Naive thymus-derived CD8-positive, alpha-beta T cell (primary cell): ENCODE data around the gene CDC5L. TPM values are rescaled to one million over a fixed set of nuclear protein-coding genes. Genes with fewer than 3 reads are reported as not detected.

Experiments used
- ATAC-seq, 2 donors: fragments of 150-1000 bp; cut with Tn5 transposase in 1 of 2; sonication (Bioruptor Pico), chemical (Tn5 transposase) in 1 of 2; 1 replicate in 1 of 2; 2 replicates in 1 of 2; pipeline ENCODE4 v1.10.0; 2021; ENCODE audit warnings: mild to moderate bottlenecking in 2 of 2, moderate library complexity in 2 of 2
- POLR2A ChIA-PET: fragments of 350-600 bp; sonication (Branson Sonifier 250); formaldehyde crosslinking; loops from one replicate; lab custom pipeline; 2021; ENCODE audit warnings: antibody characterized with exemption; lab: Charles Lee
- DNase-seq, 10 donors: peaks; one replicate each; pipeline versions ENCODE4 v3.0.0 to v3.0.0-alpha.2; 2020 to 2022
- H3K27ac Mint-ChIP-seq, 10 donors: one replicate each; pipeline ENCODE4 v1.8.0; 2020 to 2022; ENCODE audit warnings: mild to moderate bottlenecking in 10 of 10, mixed read lengths in 10 of 10, moderate library complexity in 4 of 10, inconsistent platforms in 1 of 10
- H3K27me3 Mint-ChIP-seq, 5 donors: one replicate each; pipeline ENCODE4 v1.8.0; 2021 to 2022; ENCODE audit warnings: mixed read lengths in 5 of 5
- H3K36me3 Mint-ChIP-seq, 3 donors: one replicate each; pipeline ENCODE4 v1.8.0; 2020 to 2022; ENCODE audit warnings: mixed read lengths in 3 of 3, mild to moderate bottlenecking in 2 of 3, inconsistent platforms in 1 of 3
- H3K4me1 Mint-ChIP-seq, 4 donors: one replicate each; pipeline ENCODE4 v1.8.0; 2021 to 2022; ENCODE audit warnings: mixed read lengths in 4 of 4
- H3K4me3 Mint-ChIP-seq, 10 donors: one replicate each; pipeline ENCODE4 v1.8.0; 2020 to 2022; ENCODE audit warnings: mild to moderate bottlenecking in 10 of 10, mixed read lengths in 10 of 10, moderate library complexity in 6 of 10, inconsistent platforms in 1 of 10
- H3K9me3 Mint-ChIP-seq, 9 donors: one replicate each; pipeline ENCODE4 v1.8.0; 2020 to 2022; ENCODE audit warnings: mixed read lengths in 9 of 9, mild to moderate bottlenecking in 3 of 9, inconsistent platforms in 1 of 9, moderate library complexity in 1 of 9
- polyA plus RNA-seq, 3 donors: library from polyadenylated mRNA; unstranded; fragments of 300-500 nt; fragmentation: Illumina TruSeq; gene quantifications; one replicate each; pipeline ENCODE4 v1.2.3, GENCODE V29; 2021
- total RNA-seq, 8 experiments: library from RNA in 2 of 8; stranded (reverse) in 2 of 8; gene quantifications; one replicate each; pipeline ENCODE4 v1.2.3 and lab custom pipeline; 2021 to 2026

CDC5L gene
- total and polyA plus RNA-seq, 5 experiments from 2014 or later: 9.6 to 21.8 (median 14.9) TPM

GRCh38 chr6:44381739-44382138 is 5.8 kb upstream of the CDC5L start:
- peak overlapping the region in 1 of 10 donors; percentile 47 for H3K27ac Mint-ChIP-seq
- POLR2A ChIA-PET: no interaction called here

GRCh38 chr6:44386364-44386928 is 1.1 kb upstream of the CDC5L start:
- ATAC-seq (no peak), DNase-seq (peak in 1 of 10 donors; percentile 1)
- POLR2A ChIA-PET: interaction anchor here (1.2 to 2.2 kb wide), 2 partner anchors 13 to 140 kb away, joined by 3 to 6 read pairs; partner anchors contain the start of gene HSP90AB1
- Mint-ChIP-seq H3K27me3 (peaks cover 0 to 3% (median 0%) of the 10 kb centered on the region in 5 donors), H3K4me1 (peaks cover 27 to 42% (median 41%) of the 10 kb centered on the region in 4 donors), H3K9me3 (no peaks in the 10 kb centered on the region), H3K4me3 (peak overlapping the region; percentile 91 to 99 (median 97)), H3K36me3 (peaks cover 0 to 12% (median 3%) of the 10 kb centered on the region in 3 donors), H3K27ac (peak overlapping the region; percentile 94 to 100 (median 98))

More at GRCh38 chr6:44381739-44382138, 5.8 kb upstream of the CDC5L start:
- Mint-ChIP-seq H3K4me3 (no peak overlapping the region), H3K36me3 (no peaks in the 10 kb centered on the region), H3K27me3 (peaks cover 0 to 5% (median 0%) of the 10 kb centered on the region in 5 donors), H3K9me3 (no peaks in the 10 kb centered on the region), H3K4me1 (peaks cover 2 to 11% (median 4%) of the 10 kb centered on the region in 4 donors)
- no peak for ATAC-seq
- DNase-seq: no peak

- H3K4me3 Mint-ChIP-seq: peak overlapping the region; percentile 91 to 99 (median 97)
- H3K27ac Mint-ChIP-seq: peak overlapping the region; percentile 94 to 100 (median 98)
- H3K4me1 Mint-ChIP-seq: peaks cover 29 to 47% (median 46%) of the 10 kb centered on the region in 4 donors
- no peaks in the 10 kb centered on the region for H3K9me3 Mint-ChIP-seq
- peak; percentile 29 to 33 for ATAC-seq
- H3K27me3 Mint-ChIP-seq: peaks cover 0 to 1% (median 0%) of the 10 kb centered on the region in 5 donors
- peaks cover 0 to 17% (median 5%) of the 10 kb centered on the region in 3 donors for H3K36me3 Mint-ChIP-seq
- POLR2A ChIA-PET: interaction anchor here (1.0 to 2.2 kb wide), 4 partner anchors 12 to 140 kb away, joined by 3 to 6 read pairs (median 3); partner anchors contain the start of genes HSP90AB1 and SLC35B2
- DNase-seq: no peak
Observed at GRCh38 chr6:44386929-44387345, 569 bp upstream of the CDC5L start.

- Mint-ChIP-seq H3K4me1 (peaks cover 30 to 50% (median 47%) of the 10 kb centered on the region in 4 donors), H3K27ac (peak overlapping the region; percentile 84 to 100 (median 98)), H3K36me3 (peaks cover 0 to 28% (median 6%) of the 10 kb centered on the region in 3 donors), H3K4me3 (peak overlapping the region; percentile 91 to 99 (median 97)), H3K27me3 (peaks cover 0 to 1% (median 0%) of the 10 kb centered on the region in 5 donors), H3K9me3 (no peaks in the 10 kb centered on the region)
- no peak for ATAC-seq
- peak in 1 of 10 donors; percentile 22 for DNase-seq
- POLR2A ChIA-PET: interaction anchor here (0.6 to 2.2 kb wide), 4 partner anchors 16 to 141 kb away, joined by 3 to 6 read pairs (median 3); partner anchors contain the start of genes HSP90AB1 and SLC35B2
Observed at GRCh38 chr6:44388135-44388487, 605 bp downstream of the CDC5L start.

GRCh38 chr6:44388887-44389286 is 1.4 kb downstream of the CDC5L start:
- peak overlapping the region in 9 of 10 donors; percentile 88 to 100 (median 98) for H3K27ac Mint-ChIP-seq
- H3K4me3 Mint-ChIP-seq: peak overlapping the region; percentile 91 to 99 (median 97)
- H3K27me3 Mint-ChIP-seq: peaks cover 0 to 1% (median 0%) of the 10 kb centered on the region in 5 donors
- POLR2A ChIA-PET: no interaction called here
- H3K36me3 Mint-ChIP-seq: peaks cover under 1 to 36% (median 11%) of the 10 kb centered on the region in 3 donors
- no peaks in the 10 kb centered on the region for H3K9me3 Mint-ChIP-seq
- peaks cover 30 to 50% (median 48%) of the 10 kb centered on the region in 4 donors for H3K4me1 Mint-ChIP-seq
- DNase-seq (no peak), ATAC-seq (no peak)

- ATAC-seq (no peak), DNase-seq (no peak)
- Mint-ChIP-seq H3K4me3 (peak overlapping the region in 7 of 10 donors; percentile 1 to 98 (median 94)), H3K36me3 (peaks cover 9 to 49% (median 22%) of the 10 kb centered on the region in 3 donors), H3K4me1 (peaks cover 33 to 58% (median 54%) of the 10 kb centered on the region in 4 donors), H3K27me3 (no peaks in the 10 kb centered on the region), H3K27ac (no peak overlapping the region), H3K9me3 (no peaks in the 10 kb centered on the region)
- POLR2A ChIA-PET: no interaction called here
Observed at GRCh38 chr6:44390158-44390683, 2.7 kb downstream of the CDC5L start.

- Mint-ChIP-seq H3K4me3 (no peak overlapping the region), H3K27ac (peak overlapping the region in 1 of 10 donors; percentile 17), H3K4me1 (peaks cover 24 to 49% (median 40%) of the 10 kb centered on the region in 4 donors), H3K9me3 (peaks cover 0 to 2% (median 0%) of the 10 kb centered on the region in 9 donors), H3K36me3 (peaks cover 16 to 93% (median 48%) of the 10 kb centered on the region in 3 donors), H3K27me3 (no peaks in the 10 kb centered on the region)
- ATAC-seq: no peak
- DNase-seq: no peak
- POLR2A ChIA-PET: no interaction called here
Observed at GRCh38 chr6:44395501-44395900, 8.0 kb downstream of the CDC5L start.

GRCh38 chr6:44396968-44397367 is 9.5 kb downstream of the CDC5L start:
- POLR2A ChIA-PET: no interaction called here
- peaks cover 18 to 48% (median 39%) of the 10 kb centered on the region in 4 donors for H3K4me1 Mint-ChIP-seq
- no peak for DNase-seq

GRCh38 chr6:44397424-44398164 is 10.1 kb downstream of the CDC5L start:
- Mint-ChIP-seq H3K27me3 (no peaks in the 10 kb centered on the region), H3K9me3 (peaks cover 0 to 2% (median 0%) of the 10 kb centered on the region in 9 donors), H3K4me1 (peaks cover 18 to 49% (median 41%) of the 10 kb centered on the region in 4 donors), H3K36me3 (peaks cover 26 to 90% (median 57%) of the 10 kb centered on the region in 3 donors), H3K4me3 (peak overlapping the region in 1 of 10 donors; percentile 38), H3K27ac (peak overlapping the region in 2 of 10 donors; percentile 38 to 73)
- POLR2A ChIA-PET: no interaction called here
- ATAC-seq: no peak
- DNase-seq: no peak

More at GRCh38 chr6:44396968-44397367, 9.5 kb downstream of the CDC5L start:
- no peak overlapping the region for H3K27ac Mint-ChIP-seq
- peaks cover 22 to 92% (median 52%) of the 10 kb centered on the region in 3 donors for H3K36me3 Mint-ChIP-seq
- no peaks in the 10 kb centered on the region for H3K27me3 Mint-ChIP-seq
- ATAC-seq: no peak
- no peak overlapping the region for H3K4me3 Mint-ChIP-seq
- peaks cover 0 to 2% (median 0%) of the 10 kb centered on the region in 9 donors for H3K9me3 Mint-ChIP-seq

- Mint-ChIP-seq H3K4me3 (peak overlapping the region in 1 of 10 donors; percentile 4), H3K27me3 (no peaks in the 10 kb centered on the region)
- POLR2A ChIA-PET: no interaction called here
Observed at GRCh38 chr6:44399991-44400390, 12.5 kb downstream of the CDC5L start.

GRCh38 chr6:44400572-44400971 is 13.1 kb downstream of the CDC5L start:
- H3K27me3 Mint-ChIP-seq: no peaks in the 10 kb centered on the region
- ATAC-seq (no peak), DNase-seq (no peak)
- peak overlapping the region in 1 of 10 donors; percentile 52 for H3K27ac Mint-ChIP-seq
- H3K36me3 Mint-ChIP-seq: peaks cover 27 to 81% (median 49%) of the 10 kb centered on the region in 3 donors
- H3K4me3 Mint-ChIP-seq: no peak overlapping the region
- peaks cover 0 to 2% (median 0%) of the 10 kb centered on the region in 9 donors for H3K9me3 Mint-ChIP-seq
- H3K4me1 Mint-ChIP-seq: peaks cover 18 to 45% (median 38%) of the 10 kb centered on the region in 4 donors
- POLR2A ChIA-PET: no interaction called here

More at GRCh38 chr6:44399991-44400390, 12.5 kb downstream of the CDC5L start:
- DNase-seq (no peak), ATAC-seq (no peak)
- H3K9me3 Mint-ChIP-seq: peaks cover 0 to 2% (median 0%) of the 10 kb centered on the region in 9 donors
- peaks cover 18 to 47% (median 39%) of the 10 kb centered on the region in 4 donors for H3K4me1 Mint-ChIP-seq
- H3K36me3 Mint-ChIP-seq: peaks cover 25 to 82% (median 51%) of the 10 kb centered on the region in 3 donors
- peak overlapping the region in 1 of 10 donors; percentile 53 for H3K27ac Mint-ChIP-seq

- POLR2A ChIA-PET: no interaction called here
- Mint-ChIP-seq H3K4me3 (no peak overlapping the region), H3K27ac (peak overlapping the region in 1 of 10 donors; percentile 52), H3K4me1 (peaks cover 17 to 42% (median 37%) of the 10 kb centered on the region in 4 donors), H3K27me3 (no peaks in the 10 kb centered on the region), H3K9me3 (peaks cover 0 to 2% (median 0%) of the 10 kb centered on the region in 9 donors), H3K36me3 (peaks cover 27 to 81% (median 50%) of the 10 kb centered on the region in 3 donors)
- DNase-seq (no peak), ATAC-seq (no peak)
Observed at GRCh38 chr6:44401138-44401537, 13.6 kb downstream of the CDC5L start.
